GM12801 (cell line): ENCODE measurements around the gene PLXDC1.

Experiments used
- CTCF ChIP-seq: IDR thresholded peaks from one replicate; pipeline ENCODE4 v1.5.1; 2011; ENCODE audit warnings: control low read depth; ENCODE audit not compliant: insufficient read length; ENCODE audit errors: extremely low read depth

The PLXDC1 gene

GRCh38 chr17:39107155-39107554 is 44.3 kb downstream of the PLXDC1 start:
- no peak for TF ChIP-seq CTCF

- TF ChIP-seq CTCF, result no peak
Observed at GRCh38 chr17:39105705-39106104, 45.7 kb downstream of the PLXDC1 start.

- TF ChIP-seq CTCF, result no peak
Observed at GRCh38 chr17:39104657-39105056, 46.8 kb downstream of the PLXDC1 start.

- TF ChIP-seq CTCF, result no peak
Observed at GRCh38 chr17:39104046-39104445, 47.4 kb downstream of the PLXDC1 start.

GRCh38 chr17:39101091-39101490 is 50.3 kb downstream of the PLXDC1 start:
- TF ChIP-seq CTCF, result no peak

GRCh38 chr17:39100530-39100929 is 50.9 kb downstream of the PLXDC1 start:
- TF ChIP-seq CTCF, result no peak

- no peak for TF ChIP-seq CTCF
Observed at GRCh38 chr17:39099663-39100286, 51.7 kb downstream of the PLXDC1 start.

- TF ChIP-seq CTCF, result no peak
Observed at GRCh38 chr17:39098588-39098987, 52.8 kb downstream of the PLXDC1 start.
